Fibroblast of lung (primary cell): ENCODE results near the gene TTC14. TPM values are rescaled to one million over a fixed set of nuclear protein-coding genes. Genes with fewer than 3 reads are reported as not detected.

Experiments
- DNase-seq, 2 donors: peaks; one replicate each; pipeline versions ENCODE4 v3.0.0 to v3.0.0-alpha.2; 2010; ENCODE audit warnings: low read depth in 2 of 2
- H2AFZ ChIP-seq: 2 replicates; pipeline ENCODE4 v1.5.1; 2012; ENCODE audit warnings: low read length, control low read depth, inconsistent platforms
- H3K27ac ChIP-seq: 2 replicates; pipeline ENCODE4 v1.5.1; 2011; ENCODE audit warnings: low read length, control low read depth; ENCODE audit not compliant: insufficient read depth
- H3K27me3 ChIP-seq: 2 replicates; pipeline ENCODE4 v1.5.1; 2011; ENCODE audit warnings: mild to moderate bottlenecking, low read length; ENCODE audit not compliant: control insufficient read depth, insufficient read depth
- H3K36me3 ChIP-seq: 2 replicates; pipeline ENCODE4 v1.5.1; 2011; ENCODE audit warnings: low read length; ENCODE audit not compliant: control insufficient read depth, insufficient read depth
- H3K4me1 ChIP-seq: 2 replicates; pipeline ENCODE4 v1.5.1; 2011; ENCODE audit warnings: low read length; ENCODE audit not compliant: control insufficient read depth, insufficient read depth; ENCODE audit errors: extremely low read depth
- H3K4me2 ChIP-seq: 2 replicates; pipeline ENCODE4 v1.5.1; 2011; ENCODE audit warnings: low read length, control low read depth; ENCODE audit not compliant: insufficient read depth; ENCODE audit errors: extremely low read depth
- H3K4me3 ChIP-seq, 4 experiments: fragments of 200-600 bp in 1 of 4; sonication (generic) in 1 of 4; replicated peaks in 1 of 4; 2 replicates each; pipeline ENCODE4 v1.5.1; 2011 to 2016; ENCODE audit warnings: low read length in 4 of 4, low read depth in 3 of 4, mild to moderate bottlenecking in 3 of 4, control low read depth in 2 of 4, inconsistent platforms in 1 of 4, mixed read lengths in 1 of 4; ENCODE audit not compliant: insufficient read depth in 1 of 4; ENCODE audit errors: control extremely low read depth in 1 of 4
- H3K79me2 ChIP-seq: 2 replicates; pipeline ENCODE4 v1.5.1; 2012; ENCODE audit warnings: mild to moderate bottlenecking, low read length, inconsistent platforms; ENCODE audit not compliant: control insufficient read depth, insufficient read depth
- H3K9ac ChIP-seq: 2 replicates; pipeline ENCODE4 v1.5.1; 2011; ENCODE audit warnings: mild to moderate bottlenecking, low read length, control low read depth; ENCODE audit not compliant: insufficient read depth
- H3K9me3 ChIP-seq: 2 replicates; pipeline ENCODE4 v1.5.1; 2012; ENCODE audit warnings: low read depth, low read length; ENCODE audit not compliant: control insufficient read depth, insufficient read depth
- H4K20me1 ChIP-seq: 2 replicates; pipeline ENCODE4 v1.5.1; 2011; ENCODE audit warnings: low read length; ENCODE audit not compliant: control insufficient read depth, insufficient read depth; ENCODE audit errors: extremely low read depth
- EZH2 ChIP-seq: IDR thresholded peaks from 2 replicates; pipeline ENCODE4 v1.5.1; 2012; ENCODE audit warnings: low read length, control low read depth, mild to moderate bottlenecking; ENCODE audit errors: missing control alignments
- polyA plus RNA-seq, 2 donors: library from polyadenylated mRNA; depleted of rRNA in 1 of 2; stranded (reverse) in 1 of 2; unstranded in 1 of 2; fragments of >200 nt; gene quantifications; 2 replicates each; pipeline ENCODE4 v1.2.1, GENCODE V29; 2011 to 2012; ENCODE audit warnings: missing spikeins in 1 of 2
- total RNA-seq: library from RNA; depleted of rRNA; stranded (reverse); fragments of >200 nt; gene quantifications from 2 replicates; pipeline ENCODE4 v1.2.1, GENCODE V29; 2014
- TF ChIP-seq, protein P1 (sequence below), 2 donors: IDR thresholded peaks in 1 of 2; conservative IDR thresholded peaks in 1 of 2; 1 replicate in 1 of 2; 2 replicates in 1 of 2; pipeline ENCODE4 v1.5.1; 2011 to 2012; ENCODE audit warnings: low read length in 2 of 2, control low read depth in 1 of 2, inconsistent platforms in 1 of 2, low read depth in 1 of 2, mild to moderate bottlenecking in 1 of 2

The TTC14 gene
- total and polyA plus RNA-seq, 2 donors (not counting 1 experiment from before 2014, with no cell fraction given), result 24.1 to 33.4 TPM

DNA sequence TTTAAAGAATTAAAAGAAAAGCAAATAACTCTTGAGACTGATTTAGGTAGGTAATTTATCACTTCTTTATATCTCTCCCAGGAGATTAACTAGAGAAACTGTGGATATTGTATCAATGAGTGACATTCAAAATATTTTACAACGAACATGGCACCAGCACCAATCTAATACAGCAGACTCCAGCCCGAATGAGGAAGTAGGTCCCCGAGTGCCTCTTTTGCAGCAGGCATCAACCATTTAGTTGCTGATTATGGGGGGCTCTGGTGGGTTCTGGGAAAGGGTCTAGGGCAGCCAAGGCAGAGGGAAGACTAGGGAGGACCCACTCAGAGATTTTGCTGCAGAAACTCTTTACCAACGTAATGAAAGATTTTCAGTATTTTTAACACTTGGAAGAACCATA is 31.7 kb upstream of the TTC14 start:
- H3K4me3 ChIP-seq, result no peak overlapping the region
- no peak for TF ChIP-seq EZH2
- TF ChIP-seq, protein P1, sequence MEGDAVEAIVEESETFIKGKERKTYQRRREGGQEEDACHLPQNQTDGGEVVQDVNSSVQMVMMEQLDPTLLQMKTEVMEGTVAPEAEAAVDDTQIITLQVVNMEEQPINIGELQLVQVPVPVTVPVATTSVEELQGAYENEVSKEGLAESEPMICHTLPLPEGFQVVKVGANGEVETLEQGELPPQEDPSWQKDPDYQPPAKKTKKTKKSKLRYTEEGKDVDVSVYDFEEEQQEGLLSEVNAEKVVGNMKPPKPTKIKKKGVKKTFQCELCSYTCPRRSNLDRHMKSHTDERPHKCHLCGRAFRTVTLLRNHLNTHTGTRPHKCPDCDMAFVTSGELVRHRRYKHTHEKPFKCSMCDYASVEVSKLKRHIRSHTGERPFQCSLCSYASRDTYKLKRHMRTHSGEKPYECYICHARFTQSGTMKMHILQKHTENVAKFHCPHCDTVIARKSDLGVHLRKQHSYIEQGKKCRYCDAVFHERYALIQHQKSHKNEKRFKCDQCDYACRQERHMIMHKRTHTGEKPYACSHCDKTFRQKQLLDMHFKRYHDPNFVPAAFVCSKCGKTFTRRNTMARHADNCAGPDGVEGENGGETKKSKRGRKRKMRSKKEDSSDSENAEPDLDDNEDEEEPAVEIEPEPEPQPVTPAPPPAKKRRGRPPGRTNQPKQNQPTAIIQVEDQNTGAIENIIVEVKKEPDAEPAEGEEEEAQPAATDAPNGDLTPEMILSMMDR (conservative IDR thresholded peaks at IDR 0.05 in 1 of 2, IDR thresholded peaks at IDR 0.05 in 1 of 2; ENCODE audit: low read depth in 1 of 2, low read length in 2 of 2), result no peak

DNA sequence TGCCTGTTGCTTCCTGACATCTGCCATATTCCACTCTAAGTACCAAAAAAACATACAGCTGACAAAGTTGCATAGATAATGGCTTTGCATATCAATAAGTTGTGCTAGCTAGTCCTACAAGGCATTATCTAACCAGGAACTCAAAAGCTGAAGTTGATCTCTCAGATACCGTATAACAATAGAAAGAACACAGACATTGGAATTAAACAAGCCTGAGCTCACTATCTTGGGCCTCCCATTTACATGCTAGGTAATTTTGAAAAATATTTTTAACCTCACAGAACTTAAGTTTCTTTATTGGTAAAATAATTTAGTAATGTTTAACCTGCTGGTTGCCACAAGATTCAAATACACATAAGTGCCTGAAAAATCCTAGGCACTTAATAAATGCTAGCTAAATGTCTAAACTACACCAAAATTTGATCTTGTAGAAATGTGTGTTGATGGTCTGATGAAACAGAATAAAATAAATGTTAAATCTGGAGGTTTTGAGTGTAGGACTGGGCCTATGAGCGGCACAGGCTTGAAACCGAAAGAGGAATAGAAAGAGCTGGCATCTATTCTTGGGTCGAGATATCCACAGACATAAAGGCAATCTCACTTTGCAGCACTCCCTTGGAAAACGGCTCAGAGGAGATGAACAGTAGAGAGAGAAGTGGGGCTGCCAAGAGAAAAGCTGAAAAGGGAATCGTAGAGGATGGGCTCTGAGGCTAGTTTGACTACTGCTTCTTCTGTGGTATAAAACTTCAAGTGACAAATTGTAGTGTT is 29.9 kb upstream of the TTC14 start:
- TF ChIP-seq, protein P1 (conservative IDR thresholded peaks at IDR 0.05 in 1 of 2, IDR thresholded peaks at IDR 0.05 in 1 of 2; ENCODE audit: low read depth in 1 of 2, low read length in 2 of 2), result no peak
- no peaks in the 10 kb centered on the region for H3K4me1 ChIP-seq
- H2AFZ ChIP-seq, result no peak overlapping the region
- no peak overlapping the region for H3K4me3 ChIP-seq
- H3K79me2 ChIP-seq, result no peaks in the 10 kb centered on the region
- no peak overlapping the region for H3K4me2 ChIP-seq
- H3K36me3 ChIP-seq, result no peaks in the 10 kb centered on the region
- no peaks in the 10 kb centered on the region for H3K27me3 ChIP-seq
- H3K9ac ChIP-seq, result no peak overlapping the region
- no peaks in the 10 kb centered on the region for H3K9me3 ChIP-seq
- no peak for DNase-seq
- H3K27ac ChIP-seq, result no peak overlapping the region
- no peaks in the 10 kb centered on the region for H4K20me1 ChIP-seq

More for the DNA sequence above, 31.7 kb upstream of the TTC14 start:
- no peak overlapping the region for H3K4me2 ChIP-seq
- no peak overlapping the region for H2AFZ ChIP-seq
- H3K27ac ChIP-seq, result no peak overlapping the region
- H3K9me3 ChIP-seq, result no peaks in the 10 kb centered on the region
- H3K9ac ChIP-seq, result no peak overlapping the region
- H3K36me3 ChIP-seq, result no peaks in the 10 kb centered on the region
- H4K20me1 ChIP-seq, result no peaks in the 10 kb centered on the region
- no peaks in the 10 kb centered on the region for H3K4me1 ChIP-seq
- no peaks in the 10 kb centered on the region for H3K27me3 ChIP-seq
- DNase-seq, result no peak
- H3K79me2 ChIP-seq, result no peaks in the 10 kb centered on the region

DNA sequence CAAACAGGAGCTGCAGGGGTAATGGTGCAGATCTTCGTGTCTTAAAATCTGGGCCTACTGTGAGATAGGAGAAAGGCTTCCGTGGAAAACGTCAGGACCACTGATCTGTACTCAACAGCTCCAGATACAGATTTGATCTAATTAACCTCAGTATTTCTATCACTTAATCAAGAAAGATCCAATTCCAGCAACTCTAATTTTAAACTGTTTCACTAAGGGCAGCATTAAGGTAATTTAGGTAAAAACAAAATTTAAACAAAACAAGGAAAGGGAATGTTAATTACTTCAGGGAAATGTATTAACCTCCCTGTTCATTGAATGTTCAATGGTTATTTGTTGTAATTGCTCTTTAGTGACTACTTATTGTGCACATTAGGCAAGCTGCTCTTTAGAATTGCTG is 26.4 kb upstream of the TTC14 start:
- Histone ChIP-seq H3K4me3 (no peak overlapping the region), H3K9ac (no peak overlapping the region), H2AFZ (no peak overlapping the region), H3K9me3 (no peaks in the 10 kb centered on the region), H3K4me2 (no peak overlapping the region), H3K27ac (no peak overlapping the region), H3K36me3 (no peaks in the 10 kb centered on the region), H3K4me1 (no peaks in the 10 kb centered on the region), H3K79me2 (no peaks in the 10 kb centered on the region), H3K27me3 (no peaks in the 10 kb centered on the region), H4K20me1 (no peaks in the 10 kb centered on the region)
- TF ChIP-seq, protein P1 (conservative IDR thresholded peaks at IDR 0.05 in 1 of 2, IDR thresholded peaks at IDR 0.05 in 1 of 2; ENCODE audit: low read depth in 1 of 2, low read length in 2 of 2), result no peak
- TF ChIP-seq EZH2, result no peak
- no peak for DNase-seq
